Activated CD8-positive, alpha-beta memory T cell treated with anti-CD3 and anti-CD28 coated beads for 4 hours (primary cell): ENCODE data around the gene CFAP221.

Source experiments
- DNase-seq, 2 donors: peaks; one replicate each; pipeline ENCODE4 v3.0.0-alpha.2; 2020; ENCODE audit warnings: low read depth in 2 of 2

The CFAP221 gene

DNA sequence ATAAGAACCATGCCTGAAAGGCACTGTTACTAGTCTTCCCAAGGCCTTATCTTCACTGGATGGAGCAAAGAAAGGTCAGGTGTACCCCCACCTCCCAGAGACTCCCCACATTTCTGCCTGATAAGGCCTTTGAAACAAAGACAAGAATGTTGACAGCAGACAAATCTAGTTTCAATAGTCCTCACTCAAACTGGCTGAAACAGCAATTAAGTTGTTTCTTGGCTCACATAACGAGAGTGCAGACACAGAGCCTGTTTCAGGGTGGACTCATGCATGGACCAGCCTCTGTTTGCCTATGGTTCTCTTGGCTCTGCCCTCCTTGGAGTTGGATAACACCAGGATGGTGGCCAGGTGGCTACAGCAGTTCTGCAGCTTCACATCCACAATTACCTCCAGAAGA lies 7.5 kb upstream of the CFAP221 start:
- no peak for DNase-seq

DNA sequence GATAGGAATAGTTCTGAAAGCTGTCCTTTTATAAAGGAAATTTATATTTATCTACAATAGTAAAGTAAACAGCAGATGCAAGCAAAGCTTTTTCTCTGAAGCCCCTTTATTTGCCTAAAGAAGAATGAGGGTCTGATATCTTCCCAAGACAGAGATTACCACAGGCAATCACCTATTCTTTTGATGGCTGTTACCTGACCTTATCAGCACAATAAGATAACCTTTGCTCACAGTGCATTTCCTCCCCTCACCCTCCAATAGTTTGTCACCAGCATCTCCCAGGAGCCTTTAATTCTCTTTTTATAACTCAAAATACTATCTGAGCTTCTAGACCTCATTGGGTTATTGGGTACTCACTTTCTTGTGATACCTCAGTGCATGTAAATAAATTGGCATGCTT lies 6.5 kb upstream of the CFAP221 start:
- no peak for DNase-seq

DNA sequence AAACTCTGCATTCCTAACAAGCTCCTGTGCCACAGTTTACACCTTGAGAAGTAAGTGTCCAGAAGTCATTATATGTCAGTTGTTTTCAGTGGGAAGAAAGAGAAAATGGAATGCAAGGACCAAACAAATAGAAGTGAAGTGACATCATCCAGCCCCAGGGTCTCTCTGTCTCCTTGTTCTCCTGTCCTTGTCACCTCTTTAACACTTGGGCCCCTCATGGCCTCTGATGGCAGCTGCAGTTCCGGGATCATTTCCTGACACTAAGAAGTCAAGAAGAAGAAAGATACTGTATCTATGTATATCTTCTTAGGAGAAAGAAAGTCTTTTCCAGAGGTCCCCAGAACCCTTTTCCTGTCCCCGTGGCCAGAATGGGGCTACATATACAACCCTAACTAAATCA lies 2.8 kb upstream of the CFAP221 start:
- no peak for DNase-seq

DNA sequence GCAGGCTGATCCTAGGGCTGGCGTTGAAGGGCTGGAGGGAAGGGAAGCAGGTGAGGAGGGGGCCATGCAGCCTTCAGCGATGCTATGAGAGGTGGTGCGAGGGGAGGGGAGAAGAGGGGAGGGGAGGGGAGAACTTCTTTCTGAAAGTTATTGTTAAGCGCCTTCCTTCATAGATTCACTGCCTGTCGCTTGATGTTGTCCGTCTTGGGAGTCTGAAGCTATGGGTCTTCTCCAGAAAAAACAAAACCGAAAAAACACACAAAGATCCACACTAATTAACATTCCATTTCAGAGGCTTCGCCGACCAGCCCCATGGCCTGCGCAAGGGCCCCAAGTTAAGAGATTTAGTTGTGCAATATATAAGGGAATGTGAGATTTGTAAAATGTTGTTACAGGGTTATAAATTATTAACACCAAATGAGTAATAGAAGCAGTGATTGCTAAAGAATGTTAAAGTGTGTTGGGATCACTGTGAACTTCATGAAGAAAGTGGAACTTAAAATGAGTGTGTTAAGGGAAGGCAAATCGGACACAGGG lies 758 bp downstream of the CFAP221 start:
- no peak for DNase-seq

DNA sequence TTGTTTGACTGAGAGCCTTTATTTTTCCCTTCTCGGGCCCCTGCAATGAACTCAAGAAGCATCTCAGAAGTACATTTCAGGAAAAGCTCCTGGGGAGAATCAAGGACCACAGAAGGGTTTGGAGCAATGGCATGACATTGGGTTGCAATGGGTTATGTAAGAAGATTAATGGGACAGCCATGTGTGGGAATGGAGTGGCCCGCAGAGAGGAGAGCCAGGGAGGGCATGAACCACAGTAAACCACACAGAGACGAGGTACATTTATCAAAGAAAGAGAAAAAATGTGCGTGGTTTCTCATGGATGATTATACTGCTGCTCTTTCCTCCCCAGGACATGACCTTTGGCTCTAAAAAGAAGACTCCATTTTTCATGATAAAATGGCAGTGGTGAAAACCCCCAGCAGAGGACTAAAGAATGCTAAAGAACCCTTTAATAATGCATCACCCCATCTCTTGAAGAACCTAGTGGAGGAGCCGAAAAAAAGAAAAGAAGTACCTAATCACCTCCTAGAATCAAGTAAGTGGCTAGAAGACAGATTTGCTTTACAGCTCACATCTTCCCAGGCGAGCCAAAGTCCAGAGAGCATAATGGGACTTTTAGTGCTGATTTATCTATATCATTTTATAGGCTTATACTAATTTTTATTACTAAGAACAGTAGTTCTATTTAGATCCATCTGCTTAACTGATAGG lies 1.7 kb downstream of the CFAP221 start:
- no peak for DNase-seq

DNA sequence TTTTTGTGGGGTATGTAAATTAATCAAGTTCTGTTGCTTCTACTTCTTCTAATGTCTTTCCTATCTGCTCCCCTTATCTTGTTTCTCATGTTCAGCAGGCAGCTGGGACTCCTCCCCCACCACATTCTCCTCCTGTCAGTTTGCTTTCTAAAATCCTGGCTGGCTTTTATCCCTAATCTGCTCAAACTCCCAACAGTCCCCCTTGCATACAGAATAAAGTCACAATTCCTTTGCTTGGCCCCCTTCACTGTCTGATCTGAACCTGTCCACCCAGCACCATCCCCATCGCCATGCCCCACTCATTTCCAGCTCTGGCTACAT lies 2.2 kb downstream of the CFAP221 start:
- no peak for DNase-seq

DNA sequence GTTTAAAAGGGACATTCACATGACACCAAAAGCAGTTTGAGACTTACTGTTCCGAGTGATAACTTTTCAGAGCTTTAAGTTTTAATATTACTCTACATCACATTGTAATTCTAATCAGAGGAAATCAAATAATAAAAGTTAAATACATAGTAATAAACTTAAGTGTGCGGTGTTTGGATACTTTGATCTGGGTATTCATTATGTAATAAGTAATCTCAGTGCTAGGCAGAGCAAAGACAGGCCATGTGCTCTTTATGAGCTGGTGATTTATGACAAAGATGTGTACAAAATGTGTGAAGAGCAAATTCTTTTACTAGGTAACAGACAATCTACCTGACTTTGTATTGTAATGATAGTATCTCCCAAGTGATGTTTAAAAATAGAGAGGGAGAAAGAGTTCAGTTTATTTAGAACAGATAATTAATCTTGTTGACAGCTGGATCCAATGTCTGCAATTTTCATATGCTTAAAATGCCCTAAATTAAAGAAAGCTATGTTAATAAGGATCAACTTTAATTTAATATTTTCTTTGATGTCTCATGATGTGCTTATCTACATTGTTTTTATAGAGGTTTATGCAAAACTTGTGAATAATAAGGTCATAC lies 4.4 kb downstream of the CFAP221 start:
- DNase-seq: no peak

DNA sequence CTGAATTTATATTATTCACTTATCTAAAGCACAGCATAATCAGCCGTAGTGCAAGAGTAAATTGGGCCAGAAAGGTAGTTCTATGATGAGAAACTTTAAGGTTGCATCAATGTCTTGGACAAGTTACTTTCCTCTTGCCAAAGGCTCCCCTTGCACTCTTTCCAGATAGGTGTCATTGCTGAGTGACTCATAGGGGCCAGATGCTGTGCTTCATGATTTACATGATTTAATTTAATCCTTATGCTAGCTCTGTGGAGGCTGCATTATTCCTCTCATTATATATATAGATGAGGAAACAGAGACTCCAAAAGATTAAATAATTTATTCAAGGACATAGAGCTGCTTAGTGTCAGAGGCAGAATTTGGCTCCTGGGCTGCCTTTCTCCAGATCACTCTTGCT lies 5.0 kb downstream of the CFAP221 start:
- DNase-seq: no peak

DNA sequence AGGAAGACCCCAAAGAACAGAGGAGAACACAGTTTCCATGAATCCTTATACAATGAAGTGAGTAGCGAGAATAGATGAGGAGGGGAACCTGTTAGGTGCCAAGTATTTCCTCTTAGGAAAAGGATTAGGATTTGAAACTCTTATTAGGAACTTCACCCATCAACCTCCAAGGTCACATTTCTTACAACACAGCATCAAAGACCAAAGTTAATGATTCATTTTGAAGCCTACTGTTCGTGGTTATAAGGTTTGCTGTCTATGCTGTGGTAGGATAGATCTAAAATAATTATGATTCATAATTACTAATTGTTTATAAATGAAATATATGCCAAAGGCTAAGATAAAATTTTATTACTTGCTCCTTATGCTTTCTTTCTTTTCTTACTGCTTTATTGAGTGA lies 6.1 kb downstream of the CFAP221 start:
- DNase-seq: no peak

DNA sequence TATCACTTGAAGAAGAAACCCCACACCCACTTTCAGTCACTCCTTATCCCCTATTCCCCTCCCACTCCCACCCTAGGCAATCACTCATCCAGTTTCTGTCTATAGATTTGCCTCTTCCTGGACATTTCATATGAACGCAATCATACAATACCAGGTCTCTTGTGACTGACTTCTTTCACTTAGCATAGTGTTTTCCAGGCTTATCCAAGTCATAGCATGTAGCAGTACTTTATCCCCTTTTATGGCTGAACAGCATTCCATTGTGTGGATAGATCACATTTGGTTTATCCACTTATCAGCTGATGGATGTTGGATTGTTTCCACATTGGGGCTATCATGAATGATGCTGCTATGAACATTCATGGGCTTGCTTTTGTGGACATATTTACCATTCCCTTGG lies 6.6 kb downstream of the CFAP221 start:
- DNase-seq: no peak

DNA sequence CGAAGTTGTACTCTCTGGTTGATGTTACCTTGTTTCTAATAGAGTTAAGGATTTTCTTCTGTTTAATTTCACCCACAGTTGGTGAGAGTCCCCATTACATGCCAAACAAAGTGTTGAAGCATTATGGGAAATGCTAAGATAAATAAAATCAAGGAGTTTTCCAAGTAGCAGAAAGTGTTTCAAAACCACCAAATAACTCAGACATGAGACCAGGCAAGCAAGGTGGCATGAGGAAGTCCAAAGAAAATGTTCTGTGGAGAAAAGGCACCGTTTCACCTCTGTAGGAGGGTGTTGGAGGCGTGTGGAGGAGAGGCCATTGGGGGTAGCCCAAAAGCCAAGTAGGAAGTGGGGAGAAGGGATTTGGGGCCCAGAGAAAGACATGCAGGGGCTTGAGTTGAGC lies 8.7 kb downstream of the CFAP221 start:
- DNase-seq: no peak

DNA sequence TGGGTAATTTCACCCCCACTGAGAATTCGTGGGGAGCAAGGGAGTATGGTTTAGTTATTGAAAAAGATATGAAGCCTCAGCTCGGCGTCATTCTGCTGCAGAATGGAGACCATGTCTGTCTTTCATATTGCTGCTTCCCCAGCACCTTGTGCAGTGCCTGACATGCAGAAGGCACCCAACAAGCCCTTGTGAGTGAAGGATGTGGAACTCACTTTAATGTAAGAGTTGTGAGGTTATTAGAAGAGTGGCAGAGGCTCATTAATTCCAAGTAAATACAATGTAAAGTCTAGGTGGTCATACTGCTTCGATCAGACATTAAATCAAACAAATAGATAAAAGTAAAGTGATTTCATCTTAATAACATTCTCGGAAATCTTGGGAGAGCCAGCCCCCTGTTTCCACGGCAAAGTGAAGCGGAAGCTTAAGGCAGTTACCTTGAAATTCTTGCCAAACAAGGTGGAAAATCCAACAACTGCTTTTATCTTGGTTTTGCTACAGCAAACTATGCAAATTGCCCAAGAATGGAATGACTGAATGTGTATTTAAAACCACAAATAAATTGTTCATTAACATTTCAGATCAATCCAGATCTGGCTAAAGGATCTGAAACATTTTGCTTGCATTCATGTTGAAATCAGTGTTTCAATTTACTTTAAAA lies 9.6 kb downstream of the CFAP221 start:
- DNase-seq: no peak

DNA sequence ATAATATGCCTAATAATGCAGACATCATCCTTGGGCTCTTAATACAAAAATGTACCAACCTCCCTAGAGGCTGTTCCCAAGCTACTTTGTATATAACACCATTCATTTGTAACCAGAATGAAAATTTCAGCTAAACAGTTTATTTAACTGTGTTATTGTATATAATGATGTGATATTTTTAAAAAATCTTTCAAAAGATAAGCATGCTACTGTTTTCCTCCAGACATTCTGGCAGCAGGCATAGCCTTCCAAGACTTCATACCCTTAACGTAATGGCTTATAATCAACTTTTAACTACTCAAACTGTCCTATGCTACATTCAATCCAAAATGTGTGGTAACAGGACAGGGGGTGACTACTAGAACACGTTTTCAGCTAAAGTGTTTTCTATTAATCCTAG lies 21.2 kb downstream of the CFAP221 start:
- no peak for DNase-seq

DNA sequence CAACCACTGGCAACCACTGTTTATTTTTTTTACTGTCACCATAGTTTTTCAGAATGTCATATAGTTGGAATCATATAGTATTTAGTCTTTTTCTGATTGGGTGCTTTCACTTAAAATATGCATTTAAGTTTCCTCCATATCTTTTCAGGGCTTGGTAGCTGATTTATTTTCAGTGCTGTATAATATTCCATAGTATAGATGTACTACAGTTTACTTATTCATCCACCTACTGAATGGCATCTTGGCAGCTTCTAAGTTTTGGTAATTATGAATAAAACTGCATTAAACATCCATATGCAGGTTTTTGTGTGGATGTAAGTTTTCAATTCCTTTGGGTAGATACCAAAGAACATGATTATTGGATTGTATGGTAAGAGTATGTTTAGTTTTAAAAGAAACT lies 23.0 kb downstream of the CFAP221 start:
- DNase-seq: no peak

DNA sequence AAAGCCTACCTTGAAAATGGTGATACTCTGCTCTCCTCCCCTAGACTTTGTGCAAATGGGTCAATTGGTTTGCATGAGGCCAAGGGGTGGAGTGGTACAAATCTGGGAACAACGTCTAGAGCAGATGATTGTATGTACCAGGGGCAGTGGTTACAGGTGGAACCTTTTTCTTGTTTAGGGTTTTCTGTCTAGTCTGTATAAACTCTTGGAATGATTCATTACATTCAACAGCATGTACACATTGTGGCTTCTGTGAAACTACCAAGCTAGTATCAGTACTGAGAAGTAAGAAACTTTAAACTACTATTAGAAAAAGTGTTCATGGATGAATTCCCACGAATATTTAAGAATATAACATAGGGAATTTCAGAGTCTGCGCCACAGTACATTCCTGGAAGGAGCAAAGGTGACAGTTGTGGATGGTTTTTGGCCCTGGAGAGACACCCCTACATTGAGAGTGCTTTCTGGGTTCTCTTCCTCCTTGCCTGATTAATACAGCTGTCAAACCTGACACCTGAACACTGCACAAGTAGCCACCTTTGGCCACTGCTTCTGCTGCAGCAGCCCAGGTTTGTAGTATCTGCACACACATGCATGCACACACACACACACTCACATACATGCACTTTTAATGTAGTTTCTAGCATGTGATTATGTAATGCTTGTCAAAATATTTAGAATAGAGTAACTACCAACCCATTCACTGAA lies 30.0 kb downstream of the CFAP221 start:
- DNase-seq: no peak

DNA sequence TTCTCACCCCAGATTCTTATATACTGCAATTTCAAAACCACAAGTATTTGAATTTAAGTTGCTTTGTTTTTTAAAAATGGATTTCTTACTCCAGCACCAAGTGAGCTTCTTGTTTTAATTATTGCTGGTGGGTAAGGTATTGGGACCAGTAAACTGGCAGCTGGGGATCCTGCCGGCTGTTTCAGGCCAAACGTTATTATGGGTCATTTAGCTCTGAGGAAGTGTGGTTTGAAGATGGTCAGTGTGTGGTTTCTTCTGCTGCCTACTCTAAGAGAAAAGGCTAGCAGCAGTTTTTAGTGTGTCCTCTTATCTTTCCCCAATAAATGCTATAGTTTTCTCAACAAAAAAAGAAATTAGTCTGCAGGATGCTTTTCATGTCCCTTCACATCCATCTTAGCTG lies 30.6 kb downstream of the CFAP221 start:
- DNase-seq: no peak

DNA sequence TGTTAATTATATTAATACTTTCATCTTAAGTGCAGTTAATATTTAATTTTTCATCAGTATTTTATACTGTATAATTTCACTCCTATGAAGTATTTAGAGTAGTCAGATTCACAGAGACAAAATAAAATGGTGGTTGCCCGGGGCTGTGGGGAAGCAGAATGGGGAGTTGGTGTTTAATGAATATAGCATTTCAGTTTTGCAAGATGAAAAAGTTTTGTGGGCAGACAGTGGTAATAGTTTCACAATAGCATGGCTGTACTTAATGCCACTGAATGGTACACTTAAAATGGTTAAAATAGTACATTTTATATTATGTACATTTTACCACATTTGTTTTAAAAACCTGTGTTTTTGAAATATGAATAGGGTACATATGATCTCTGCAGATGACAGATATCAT lies 31.2 kb downstream of the CFAP221 start:
- no peak for DNase-seq

DNA sequence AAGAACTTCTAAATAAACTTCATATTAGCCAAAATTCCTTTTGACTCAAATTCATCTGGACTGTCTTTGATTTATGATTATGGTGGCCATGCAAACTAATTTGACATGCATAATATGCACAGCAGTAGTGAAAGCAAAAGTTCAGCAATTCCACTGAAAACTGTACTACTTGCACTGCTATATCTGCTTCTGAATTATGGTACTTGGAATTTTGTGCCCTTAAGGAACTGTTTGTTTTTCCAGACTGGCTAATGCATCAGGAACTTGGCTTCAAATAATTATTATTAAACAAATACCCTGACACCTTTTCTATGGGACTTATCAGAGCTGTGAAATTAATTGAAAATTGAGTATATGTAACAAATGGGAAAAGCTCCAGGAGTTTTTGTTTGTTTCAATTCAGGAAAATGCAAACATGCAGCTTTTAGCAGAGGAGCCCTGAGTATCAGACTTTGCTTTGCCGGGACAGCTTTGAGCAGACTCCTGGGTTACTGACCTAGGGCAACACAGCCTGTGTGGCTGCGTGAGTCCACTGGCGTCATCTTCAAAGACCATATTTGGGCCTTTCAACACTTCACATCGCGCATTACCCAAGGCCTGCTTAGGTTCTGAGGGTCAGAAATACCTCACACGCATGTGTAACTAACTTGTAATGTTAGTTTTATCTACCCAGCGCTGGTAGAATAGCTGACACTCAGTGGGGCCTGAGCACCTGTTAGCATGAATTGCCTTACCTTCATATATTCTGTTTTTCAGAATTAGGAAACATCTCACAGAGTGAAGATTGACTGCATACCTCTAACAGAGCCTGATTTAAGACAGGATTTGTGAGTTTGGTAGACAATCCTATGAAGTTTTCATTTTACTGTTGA lies 35.4 kb downstream of the CFAP221 start:
- no peak for DNase-seq

DNA sequence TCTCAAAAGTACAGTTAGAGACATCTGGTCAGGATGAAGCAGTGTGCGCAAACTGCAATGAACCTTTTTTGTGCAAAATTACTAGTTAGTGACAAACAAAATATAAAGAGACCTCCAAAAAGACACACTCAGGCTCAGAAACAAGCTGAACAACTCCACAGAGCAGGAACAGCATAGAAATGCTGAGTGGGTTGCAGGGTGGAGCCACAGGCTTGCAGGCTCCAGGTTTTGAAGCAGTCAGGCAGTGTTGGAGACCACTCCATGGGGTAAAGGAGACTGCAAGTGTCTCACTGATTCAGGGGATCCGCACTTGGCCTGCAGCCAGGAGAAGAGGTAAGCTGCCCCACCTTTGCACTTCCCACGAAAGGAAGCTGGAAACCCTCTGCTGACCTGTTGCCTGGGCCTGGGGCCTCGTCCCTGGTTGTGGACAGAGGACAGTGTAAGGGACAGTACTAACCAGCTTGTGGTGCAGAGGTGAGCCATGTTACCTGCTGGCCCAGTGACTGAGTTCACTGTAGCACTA lies 36.4 kb downstream of the CFAP221 start:
- no peak for DNase-seq

DNA sequence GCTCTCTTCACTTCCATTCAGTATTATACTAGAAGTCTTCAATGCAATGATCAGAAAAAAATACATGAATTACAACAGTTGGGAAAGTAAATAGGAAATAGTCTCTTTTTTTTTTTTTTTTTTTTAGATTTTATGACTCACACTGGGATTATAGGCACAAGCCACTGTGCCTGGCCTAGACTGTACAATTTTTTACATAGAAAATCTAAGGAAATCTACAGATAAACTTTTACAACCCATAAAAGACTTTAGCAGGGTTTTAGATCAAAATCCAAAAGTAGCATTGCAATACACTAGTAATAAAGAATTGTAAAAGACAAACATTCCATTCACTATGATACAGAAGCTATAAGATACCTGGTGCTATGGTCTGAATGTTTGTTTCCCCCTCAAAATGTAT lies 39.0 kb downstream of the CFAP221 start:
- no peak for DNase-seq

DNA sequence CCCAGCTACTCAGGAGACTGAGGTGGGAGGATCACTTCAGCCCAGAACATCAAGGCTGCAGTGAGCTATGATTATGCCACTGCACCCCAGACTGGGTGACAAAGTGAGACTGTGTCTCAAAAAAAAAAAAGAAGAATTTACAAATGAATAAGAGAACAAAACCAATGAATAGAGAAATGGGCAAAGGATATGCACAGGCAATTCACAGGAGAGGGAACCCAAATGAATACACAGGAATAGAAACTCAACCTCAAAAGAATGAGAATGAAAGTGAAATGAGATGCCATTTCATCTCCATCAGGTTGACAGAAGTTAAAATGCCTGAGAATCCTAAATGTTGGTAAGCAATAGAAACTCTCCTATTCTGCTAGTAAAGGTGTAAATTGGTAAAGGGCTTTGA lies 40.2 kb downstream of the CFAP221 start:
- DNase-seq: no peak

DNA sequence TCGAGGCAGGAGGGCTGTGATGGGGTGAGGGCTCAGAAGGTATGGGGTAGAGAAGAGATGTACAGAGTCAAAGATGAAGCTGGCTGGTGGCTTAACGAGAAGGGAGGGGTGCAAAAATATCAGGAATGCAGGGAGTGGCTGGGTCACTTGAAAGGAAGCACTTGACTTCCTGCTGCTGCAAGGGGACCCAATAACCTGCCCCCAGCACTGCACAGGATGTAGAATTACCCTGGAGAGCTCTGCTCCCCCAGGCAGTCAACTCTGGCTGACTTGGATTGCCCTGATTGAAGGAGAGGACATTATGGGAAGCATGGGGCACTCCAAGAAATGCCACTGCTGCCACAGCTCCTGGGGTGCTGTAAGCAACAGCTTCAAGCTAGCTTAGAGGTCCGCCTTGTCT lies 41.8 kb downstream of the CFAP221 start:
- DNase-seq: no peak
